ENCODE data around the gene MAF. TPM values are rescaled to one million over a fixed set of nuclear protein-coding genes. Genes with fewer than 3 reads are reported as not detected.

Gene MAF
- total RNA-seq, 2 donors from 2014 or later = 11.7 to 30.3 TPM

- no peak for ATAC-seq
Measured at GRCh38 chr16:79562166-79562823, 38.2 kb downstream of the MAF start.

GRCh38 chr16:79561729-79562128, 38.8 kb downstream of the MAF start:
- ATAC-seq = no peak

More at GRCh38 chr16:79562166-79562823, 38.2 kb downstream of the MAF start:
- DNase-seq = no peak
- intact Hi-C loops (cut with DNase I, micrococcal nuclease) = no loop called here

GRCh38 chr16:79560923-79561322, 39.6 kb downstream of the MAF start:
- intact Hi-C loops (cut with DNase I, micrococcal nuclease) = no loop called here
- no peak for DNase-seq
- no peak for ATAC-seq

More at GRCh38 chr16:79561729-79562128, 38.8 kb downstream of the MAF start:
- no peak for DNase-seq
- intact Hi-C loops (cut with DNase I, micrococcal nuclease) = no loop called here

- no peak for DNase-seq
- intact Hi-C loops (cut with DNase I, micrococcal nuclease) = no loop called here
- ATAC-seq = no peak
Measured at GRCh38 chr16:79560318-79560717, 40.2 kb downstream of the MAF start.

- intact Hi-C loops (cut with DNase I, micrococcal nuclease) = no loop called here
- ATAC-seq (no peak), DNase-seq (no peak)
Measured at GRCh38 chr16:79559532-79559931, 41.0 kb downstream of the MAF start.

- no peak for ATAC-seq
- intact Hi-C loops (cut with DNase I, micrococcal nuclease) = no loop called here
- DNase-seq = no peak
Measured at GRCh38 chr16:79557421-79557820, 43.1 kb downstream of the MAF start.

- DNase-seq = no peak
- ATAC-seq = no peak
- intact Hi-C loops (cut with DNase I, micrococcal nuclease) = no loop called here
Measured at GRCh38 chr16:79554912-79555311, 45.6 kb downstream of the MAF start.

GRCh38 chr16:79550373-79550772, 50.2 kb downstream of the MAF start:
- no peak for ATAC-seq
- intact Hi-C loops (cut with DNase I, micrococcal nuclease) = no loop called here

GRCh38 chr16:79547085-79547484, 53.5 kb downstream of the MAF start:
- intact Hi-C loops (cut with DNase I, micrococcal nuclease) = no loop called here
- ATAC-seq (no peak), DNase-seq (no peak)

More at GRCh38 chr16:79550373-79550772, 50.2 kb downstream of the MAF start:
- DNase-seq = no peak

Data from left colon (tissue), 2 donors.